Testis (tissue), 3 donors: Measurements from ENCODE around the gene PFKL. TPM values are rescaled to one million over a fixed set of nuclear protein-coding genes. Genes with fewer than 3 reads are reported as not detected.

Source experiments
- DNase-seq: peaks from one replicate; pipeline ENCODE4 v3.0.0-alpha.2; 2019
- H3K27ac ChIP-seq, 2 donors: fragments of 200-600 bp; sonication (generic); one replicate each; pipeline ENCODE4 v1.5.1; 2019
- H3K27me3 ChIP-seq: fragments of 200-600 bp; sonication (generic); one replicate; pipeline ENCODE4 v1.5.1; 2019
- H3K36me3 ChIP-seq: fragments of 200-600 bp; sonication (generic); one replicate; pipeline ENCODE4 v1.5.1; 2017; ENCODE audit warnings: low read depth; ENCODE audit errors: missing control alignments
- H3K4me1 ChIP-seq: fragments of 200-600 bp; sonication (generic); one replicate; pipeline ENCODE4 v1.5.1; 2019
- H3K4me3 ChIP-seq, 2 donors: fragments of 200-600 bp; sonication (generic); one replicate each; pipeline ENCODE4 v1.5.1; 2017 to 2019
- H3K9me3 ChIP-seq: fragments of 200-600 bp; sonication (generic); one replicate; pipeline ENCODE4 v1.5.1; 2017
- CTCF ChIP-seq, 3 experiments: fragments of 450-650 bp in 2 of 3; fragments of 200-600 bp in 1 of 3; sonication (generic) in 1 of 3; IDR thresholded peaks; one replicate each; pipeline ENCODE4 v1.5.1; 2016 to 2019; ENCODE audit warnings: antibody characterized with exemption in 3 of 3, mild to moderate bottlenecking in 2 of 3, moderate library complexity in 1 of 3
- POLR2A ChIP-seq: fragments of 450-650 bp; IDR thresholded peaks from one replicate; pipeline ENCODE4 v1.6.1; 2017; ENCODE audit warnings: antibody characterized with exemption, mild to moderate bottlenecking, moderate library complexity
- WGBS, 2 donors: methylation state at CpG; one replicate each; pipeline ENCODE4 v1.1.5; 2018; 5-methylcytosine and 5-hydroxymethylcytosine counted together
- intact Hi-C: fragments of 100-400 bp; cut with DNase I; formaldehyde crosslinking; loops from one replicate; pipeline ENCODE4 v1.15.1; 2023; ENCODE audit warnings: low total_unique reads
- polyA plus RNA-seq: library from polyadenylated mRNA; stranded (reverse); fragments of 350-450 nt; fragmentation: Illumina TruSeq; extraction: RNeasy Lipid Tissue Mini Kit (QIAGEN cat#74804); gene quantifications from one replicate; pipeline ENCODE4 v1.2.3, GENCODE V29; 2014; ENCODE audit warnings: low read depth, low replicate concordance; ENCODE audit not compliant: insufficient read depth
- total RNA-seq, 2 donors: library from RNA; depleted of rRNA; stranded (reverse); fragments of >200 nt; gene quantifications; one replicate each; pipeline ENCODE4 v1.2.3, GENCODE V29; 2016

PFKL gene
- total and polyA plus RNA-seq, 3 donors from 2014 or later = 132 to 298 (median 213) TPM

DNA sequence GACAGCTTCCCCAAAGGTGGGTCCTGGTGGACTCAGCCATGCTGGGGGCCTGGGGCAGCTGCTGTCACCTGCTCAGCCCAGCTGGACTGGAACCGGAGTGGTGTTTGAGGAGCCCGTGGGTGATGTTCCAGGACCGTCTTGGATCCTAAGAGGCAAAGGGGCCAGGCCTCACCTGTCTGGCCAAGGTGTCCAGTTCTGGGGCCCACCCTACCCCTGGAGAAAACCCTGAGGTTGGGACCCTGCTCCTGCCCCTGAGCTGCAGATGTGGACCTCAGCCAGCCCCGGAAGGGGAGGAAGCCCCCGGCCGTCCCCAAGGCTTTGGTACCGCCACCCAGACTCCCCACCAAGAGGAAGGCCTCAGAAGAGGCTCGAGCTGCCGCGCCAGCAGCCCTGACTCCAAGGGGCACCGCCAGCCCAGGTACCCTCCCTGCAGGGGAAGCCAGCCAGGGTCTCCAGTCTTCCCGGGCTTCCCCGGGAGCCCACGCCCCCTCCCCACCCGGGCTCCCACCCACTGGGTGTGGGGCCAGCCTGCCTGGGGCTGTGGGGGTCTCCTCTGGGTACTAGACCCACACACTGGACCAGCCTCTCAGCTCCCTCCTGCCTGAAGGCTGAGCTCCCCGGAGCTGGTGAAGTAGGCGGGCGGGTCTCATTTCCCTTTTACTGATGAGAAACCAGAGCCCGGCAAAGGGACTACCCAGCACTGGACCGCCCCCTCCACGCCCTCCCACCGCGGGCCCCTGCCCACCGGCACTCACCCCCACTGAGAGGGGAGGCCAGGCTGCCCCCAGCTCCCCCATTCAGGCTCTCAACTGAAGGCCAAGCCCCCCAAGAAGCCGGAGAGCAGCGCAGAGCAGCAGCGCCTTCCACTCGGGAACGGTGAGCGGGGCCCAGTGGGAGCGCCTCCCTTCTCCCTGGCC, 12.9 kb upstream of the PFKL start:
- Histone ChIP-seq H3K27me3 (no peaks in the 10 kb centered on the region), H3K4me1 (peaks cover 4% of the 10 kb centered on the region), H3K9me3 (no peaks in the 10 kb centered on the region), H3K4me3 (no peak overlapping the region), H3K27ac (no peak overlapping the region), H3K36me3 (no peaks in the 10 kb centered on the region)
- DNase-seq = no peak
- 71 to 78% methylated on average over 12 to 31 of the region's 31 CpGs for WGBS, 2 donors
- TF ChIP-seq CTCF (IDR thresholded peaks at IDR 0.05) (no peak), POLR2A (no peak)
- intact Hi-C loops = no loop called here

- no peak overlapping the region for H3K4me3 ChIP-seq
- no peaks in the 10 kb centered on the region for H3K9me3 ChIP-seq
- H3K27me3 ChIP-seq = no peaks in the 10 kb centered on the region
- intact Hi-C loops = no loop called here
- WGBS, 2 donors = 94 to 100% methylated on average over 7 to 23 of the region's 23 CpGs
- no peak overlapping the region for H3K27ac ChIP-seq
- peaks cover 4% of the 10 kb centered on the region for H3K4me1 ChIP-seq
- TF ChIP-seq POLR2A = no peak
- no peak for TF ChIP-seq CTCF (IDR thresholded peaks at IDR 0.05)
- DNase-seq = no peak
- no peaks in the 10 kb centered on the region for H3K36me3 ChIP-seq
These were observed 11.4 kb upstream of the PFKL start for GRCh38 chr21:44288251-44289110.

GRCh38 chr21:44289381-44290010, 10.4 kb upstream of the PFKL start:
- H3K27ac ChIP-seq = no peak overlapping the region
- no peaks in the 10 kb centered on the region for H3K36me3 ChIP-seq
- no peak overlapping the region for H3K4me3 ChIP-seq
- no peaks in the 10 kb centered on the region for H3K9me3 ChIP-seq
- TF ChIP-seq CTCF (IDR thresholded peaks at IDR 0.05) (no peak), POLR2A (no peak)
- peaks cover 7% of the 10 kb centered on the region for H3K4me1 ChIP-seq
- DNase-seq = no peak
- H3K27me3 ChIP-seq = no peaks in the 10 kb centered on the region
- intact Hi-C loops = no loop called here
- WGBS, 2 donors = 83 to 84% methylated on average over 8 to 23 of the region's 24 CpGs

GRCh38 chr21:44290327-44291077, 9.4 kb upstream of the PFKL start:
- no peaks in the 10 kb centered on the region for H3K36me3 ChIP-seq
- no peak overlapping the region for H3K4me3 ChIP-seq
- H3K27me3 ChIP-seq = no peaks in the 10 kb centered on the region
- intact Hi-C loops = no loop called here
- TF ChIP-seq POLR2A = no peak
- TF ChIP-seq CTCF (IDR thresholded peaks at IDR 0.05) = no peak
- no peak overlapping the region for H3K27ac ChIP-seq
- peaks cover 14% of the 10 kb centered on the region for H3K4me1 ChIP-seq
- H3K9me3 ChIP-seq = no peaks in the 10 kb centered on the region
- 82 to 95% methylated on average over 12 to 16 of the region's 16 CpGs for WGBS, 2 donors
- DNase-seq = no peak
